GM19023 (cell line): ENCODE results near the gene GUCA2A.

Experiments
- ATAC-seq: cut with Tn5 transposase; IDR thresholded peaks from one replicate; pipeline ENCODE4 v1.9.1; 2021; ENCODE audit warnings: mild to moderate bottlenecking, moderate library complexity; ENCODE audit not compliant: unreplicated experiment

GUCA2A gene

GRCh38 chr1:42133809-42134526, 30.6 kb downstream of the GUCA2A start:
- ATAC-seq: no peak

GRCh38 chr1:42133390-42133789, 31.2 kb downstream of the GUCA2A start:
- ATAC-seq: no peak

- ATAC-seq: no peak
Measured at GRCh38 chr1:42130061-42130660, 34.4 kb downstream of the GUCA2A start.

- ATAC-seq: no peak
Measured at GRCh38 chr1:42128964-42129363, 35.6 kb downstream of the GUCA2A start.

- ATAC-seq: no peak
Measured at GRCh38 chr1:42128499-42128898, 36.0 kb downstream of the GUCA2A start.

GRCh38 chr1:42127767-42128166, 36.8 kb downstream of the GUCA2A start:
- ATAC-seq: no peak

- ATAC-seq: no peak
Measured at GRCh38 chr1:42125552-42125951, 39.0 kb downstream of the GUCA2A start.

- ATAC-seq: no peak
Measured at GRCh38 chr1:42122408-42122807, 42.1 kb downstream of the GUCA2A start.

- no peak for ATAC-seq
Measured at GRCh38 chr1:42118125-42118524, 46.4 kb downstream of the GUCA2A start.

GRCh38 chr1:42117214-42117613, 47.3 kb downstream of the GUCA2A start:
- ATAC-seq: no peak

- ATAC-seq: no peak
Measured at GRCh38 chr1:42114229-42114628, 50.3 kb downstream of the GUCA2A start.
